K562 (cell line): ENCODE data around the gene CEND1. TPM values are rescaled to one million over a fixed set of nuclear protein-coding genes. Genes with fewer than 3 reads are reported as not detected.

Experiments
- ADNP ChIP-seq: fragments of 200-800 bp; sonication (Bioruptor generic); IDR thresholded peaks from 2 replicates; pipeline ENCODE4 v1.6.1; 2016; ENCODE audit warnings: missing genetic modification characterization, missing compliant biosample characterization
- DNMT1 ChIP-seq: fragments of 450-650 bp; IDR thresholded peaks from 2 replicates; pipeline ENCODE4 v1.6.1; 2016; ENCODE audit warnings: antibody characterized with exemption, mild to moderate bottlenecking
- ETS2 ChIP-seq: IDR thresholded peaks from 2 replicates; pipeline ENCODE4 v1.6.1; 2016; ENCODE audit warnings: borderline replicate concordance, missing genetic modification characterization, mild to moderate bottlenecking, moderate library complexity, missing compliant biosample characterization; ENCODE audit not compliant: poor library complexity, severe bottlenecking
- MAFF ChIP-seq: IDR thresholded peaks from 2 replicates; pipeline ENCODE4 v1.6.1; 2012; ENCODE audit warnings: low read length, improper control_type of control experiment
- MYBL2 ChIP-seq, 2 experiments: fragments of 450-650 bp in 1 of 2; sonication (generic) in 1 of 2; formaldehyde crosslinking in 1 of 2; IDR thresholded peaks; 2 replicates each; pipeline versions ENCODE4 v1.6.1 to v1.8.1; 2017 to 2022; ENCODE audit warnings: borderline replicate concordance in 1 of 2, inconsistent platforms in 1 of 2, low read depth in 1 of 2, mild to moderate bottlenecking in 1 of 2, missing genetic modification reagents in 1 of 2, moderate library complexity in 1 of 2
- NRF1 ChIP-seq, 2 experiments: fragments of 450-650 bp; IDR thresholded peaks in 1 of 2; conservative IDR thresholded peaks in 1 of 2; 2 replicates each; pipeline ENCODE4 v1.6.1; 2014; ENCODE audit warnings: mild to moderate bottlenecking in 2 of 2
- PHTF2 ChIP-seq: fragments of 250-450 bp; sonication (Bioruptor Pico); IDR thresholded peaks from 2 replicates; pipeline ENCODE4 v1.5.0; 2021; ENCODE audit warnings: mild to moderate bottlenecking
- RBM25 ChIP-seq: fragments of 200-400 bp; formaldehyde crosslinking; IDR thresholded peaks from 2 replicates; pipeline ENCODE4 v1.6.1; 2018; ENCODE audit warnings: low read length, low read depth, moderate library complexity; ENCODE audit not compliant: severe bottlenecking
- ZNF41 ChIP-seq: fragments of 250-450 bp; sonication (Bioruptor Pico); conservative IDR thresholded peaks from 2 replicates; pipeline ENCODE4 v1.4.0; 2020; ENCODE audit warnings: mild to moderate bottlenecking
- polyA plus RNA-seq, 8 experiments: library from polyadenylated mRNA; depleted of rRNA in 4 of 8; stranded (reverse) in 5 of 8; unstranded in 3 of 8; fragments of >200 nt; fragmentation: Nextera tagmentation in 2 of 8; fragmentation: Illumina TruSeq in 1 of 8; extraction: Ambion mirVana in 2 of 8; extraction: Trizol in 1 of 8; gene quantifications; 2 replicates each; pipeline versions ENCODE4 v1.2.1 to v1.2.3, GENCODE V29; 2011 to 2014; ENCODE audit warnings: inconsistent platforms in 1 of 8, missing spikeins in 1 of 8
- total RNA-seq, 7 experiments: library from RNA; depleted of rRNA in 6 of 7; stranded (reverse); fragments of >200 nt in 6 of 7; fragmentation: Illumina TruSeq in 2 of 7; extraction: Trizol in 2 of 7; gene quantifications; 2 replicates each; pipeline versions ENCODE4 v1.2.1 to v1.2.3, GENCODE V29; 2011 to 2021; ENCODE audit warnings: low replicate concordance in 1 of 7
- TF ChIP-seq, protein P1 (sequence below): sonication (generic); formaldehyde crosslinking; IDR thresholded peaks from 2 replicates; pipeline ENCODE4 v1.8.1; 2023; ENCODE audit warnings: mild to moderate bottlenecking, missing genetic modification reagents
- TF ChIP-seq, protein P2 (sequence below): fragments of 450-650 bp; IDR thresholded peaks from 2 replicates; pipeline ENCODE4 v1.6.1; 2016
- TF ChIP-seq, protein P3 (sequence below): IDR thresholded peaks from 3 replicates; pipeline ENCODE4 v1.6.1; 2011; ENCODE audit warnings: borderline replicate concordance, mild to moderate bottlenecking; ENCODE audit not compliant: insufficient read length, insufficient read depth
- TF ChIP-seq, protein P4 (sequence below): fragments of 450-650 bp; IDR thresholded peaks from 2 replicates; pipeline ENCODE4 v1.6.1; 2016; ENCODE audit warnings: low read depth

Gene CEND1
- total and polyA plus RNA-seq, 9 of the 15 experiments (the other 6 are each of a cell fraction or from before 2014, with no cell fraction given), result 0.13 to 0.18 (median 0.16) TPM; not detected in 6

DNA sequence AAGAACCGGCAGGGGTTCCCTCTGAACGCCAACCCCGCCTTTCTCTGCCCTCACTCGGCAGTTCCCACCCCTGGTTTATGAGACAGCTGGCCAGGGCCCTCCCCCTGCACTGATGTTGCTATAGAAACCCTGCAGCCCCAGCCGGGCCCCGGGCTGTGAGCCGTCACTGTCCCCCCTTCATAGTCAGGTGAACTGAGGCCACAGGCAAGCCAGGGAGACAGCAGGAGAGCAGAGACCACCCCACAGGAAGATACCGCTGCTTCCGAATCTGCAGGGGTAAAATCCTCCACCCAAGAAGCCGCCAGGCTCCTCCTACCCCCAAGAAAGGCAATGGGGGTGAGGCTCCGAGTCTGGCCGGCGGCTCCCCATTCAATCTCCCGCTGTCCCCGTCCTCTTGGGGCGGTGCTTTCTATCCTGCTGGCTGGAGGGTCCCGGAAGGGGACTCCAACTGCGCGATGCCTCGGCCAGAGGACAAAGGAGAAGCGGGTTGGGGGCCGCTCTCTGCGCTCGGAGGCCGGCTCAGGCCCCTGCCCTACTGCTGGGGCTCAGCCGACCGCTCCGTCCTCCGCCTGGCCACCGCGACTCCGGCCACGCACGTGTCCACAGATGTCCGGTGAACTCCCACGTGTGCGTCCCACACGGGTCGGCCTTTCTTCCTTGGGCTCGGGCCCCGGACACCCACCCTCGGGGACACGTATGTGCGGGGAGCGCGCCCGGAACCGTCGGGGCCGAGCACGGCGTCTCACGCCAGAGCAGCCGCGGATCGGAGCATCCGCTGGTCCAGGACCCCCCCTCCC lies 7.6 kb upstream of the CEND1 start (continued):
- TF ChIP-seq, protein P1, sequence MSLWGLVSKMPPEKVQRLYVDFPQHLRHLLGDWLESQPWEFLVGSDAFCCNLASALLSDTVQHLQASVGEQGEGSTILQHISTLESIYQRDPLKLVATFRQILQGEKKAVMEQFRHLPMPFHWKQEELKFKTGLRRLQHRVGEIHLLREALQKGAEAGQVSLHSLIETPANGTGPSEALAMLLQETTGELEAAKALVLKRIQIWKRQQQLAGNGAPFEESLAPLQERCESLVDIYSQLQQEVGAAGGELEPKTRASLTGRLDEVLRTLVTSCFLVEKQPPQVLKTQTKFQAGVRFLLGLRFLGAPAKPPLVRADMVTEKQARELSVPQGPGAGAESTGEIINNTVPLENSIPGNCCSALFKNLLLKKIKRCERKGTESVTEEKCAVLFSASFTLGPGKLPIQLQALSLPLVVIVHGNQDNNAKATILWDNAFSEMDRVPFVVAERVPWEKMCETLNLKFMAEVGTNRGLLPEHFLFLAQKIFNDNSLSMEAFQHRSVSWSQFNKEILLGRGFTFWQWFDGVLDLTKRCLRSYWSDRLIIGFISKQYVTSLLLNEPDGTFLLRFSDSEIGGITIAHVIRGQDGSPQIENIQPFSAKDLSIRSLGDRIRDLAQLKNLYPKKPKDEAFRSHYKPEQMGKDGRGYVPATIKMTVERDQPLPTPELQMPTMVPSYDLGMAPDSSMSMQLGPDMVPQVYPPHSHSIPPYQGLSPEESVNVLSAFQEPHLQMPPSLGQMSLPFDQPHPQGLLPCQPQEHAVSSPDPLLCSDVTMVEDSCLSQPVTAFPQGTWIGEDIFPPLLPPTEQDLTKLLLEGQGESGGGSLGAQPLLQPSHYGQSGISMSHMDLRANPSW (CRISPR knock-in tag), result 0 out of 2 replicates have a peak, but pooled peaks have one; percentile 47
- TF ChIP-seq, protein P2, sequence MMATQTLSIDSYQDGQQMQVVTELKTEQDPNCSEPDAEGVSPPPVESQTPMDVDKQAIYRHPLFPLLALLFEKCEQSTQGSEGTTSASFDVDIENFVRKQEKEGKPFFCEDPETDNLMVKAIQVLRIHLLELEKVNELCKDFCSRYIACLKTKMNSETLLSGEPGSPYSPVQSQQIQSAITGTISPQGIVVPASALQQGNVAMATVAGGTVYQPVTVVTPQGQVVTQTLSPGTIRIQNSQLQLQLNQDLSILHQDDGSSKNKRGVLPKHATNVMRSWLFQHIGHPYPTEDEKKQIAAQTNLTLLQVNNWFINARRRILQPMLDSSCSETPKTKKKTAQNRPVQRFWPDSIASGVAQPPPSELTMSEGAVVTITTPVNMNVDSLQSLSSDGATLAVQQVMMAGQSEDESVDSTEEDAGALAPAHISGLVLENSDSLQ, result peak; percentile 46
- no peak for TF ChIP-seq ADNP (tag)
- no peak for TF ChIP-seq RBM25
- TF ChIP-seq PHTF2, result no peak
- peak; percentile 6 to 35; a peak in 1 of 4 replicates for TF ChIP-seq NRF1 (conservative IDR thresholded peaks at IDR 0.05 in 1 of 2, IDR thresholded peaks at IDR 0.05 in 1 of 2)
- TF ChIP-seq MAFF, result no peak
- no peak for TF ChIP-seq ETS2 (tag)
- TF ChIP-seq, protein P3, sequence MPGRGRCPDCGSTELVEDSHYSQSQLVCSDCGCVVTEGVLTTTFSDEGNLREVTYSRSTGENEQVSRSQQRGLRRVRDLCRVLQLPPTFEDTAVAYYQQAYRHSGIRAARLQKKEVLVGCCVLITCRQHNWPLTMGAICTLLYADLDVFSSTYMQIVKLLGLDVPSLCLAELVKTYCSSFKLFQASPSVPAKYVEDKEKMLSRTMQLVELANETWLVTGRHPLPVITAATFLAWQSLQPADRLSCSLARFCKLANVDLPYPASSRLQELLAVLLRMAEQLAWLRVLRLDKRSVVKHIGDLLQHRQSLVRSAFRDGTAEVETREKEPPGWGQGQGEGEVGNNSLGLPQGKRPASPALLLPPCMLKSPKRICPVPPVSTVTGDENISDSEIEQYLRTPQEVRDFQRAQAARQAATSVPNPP, result no peak
- TF ChIP-seq ZNF41, result no peak
- no peak for TF ChIP-seq DNMT1
- TF ChIP-seq MYBL2 (IDR thresholded peaks at IDR 0.05; ENCODE audit: low read depth), result no peak
- no peak for TF ChIP-seq MYBL2 (CRISPR knock-in tag; IDR thresholded peaks at IDR 0.05; ENCODE audit: borderline replicate concordance)
- TF ChIP-seq, protein P4, sequence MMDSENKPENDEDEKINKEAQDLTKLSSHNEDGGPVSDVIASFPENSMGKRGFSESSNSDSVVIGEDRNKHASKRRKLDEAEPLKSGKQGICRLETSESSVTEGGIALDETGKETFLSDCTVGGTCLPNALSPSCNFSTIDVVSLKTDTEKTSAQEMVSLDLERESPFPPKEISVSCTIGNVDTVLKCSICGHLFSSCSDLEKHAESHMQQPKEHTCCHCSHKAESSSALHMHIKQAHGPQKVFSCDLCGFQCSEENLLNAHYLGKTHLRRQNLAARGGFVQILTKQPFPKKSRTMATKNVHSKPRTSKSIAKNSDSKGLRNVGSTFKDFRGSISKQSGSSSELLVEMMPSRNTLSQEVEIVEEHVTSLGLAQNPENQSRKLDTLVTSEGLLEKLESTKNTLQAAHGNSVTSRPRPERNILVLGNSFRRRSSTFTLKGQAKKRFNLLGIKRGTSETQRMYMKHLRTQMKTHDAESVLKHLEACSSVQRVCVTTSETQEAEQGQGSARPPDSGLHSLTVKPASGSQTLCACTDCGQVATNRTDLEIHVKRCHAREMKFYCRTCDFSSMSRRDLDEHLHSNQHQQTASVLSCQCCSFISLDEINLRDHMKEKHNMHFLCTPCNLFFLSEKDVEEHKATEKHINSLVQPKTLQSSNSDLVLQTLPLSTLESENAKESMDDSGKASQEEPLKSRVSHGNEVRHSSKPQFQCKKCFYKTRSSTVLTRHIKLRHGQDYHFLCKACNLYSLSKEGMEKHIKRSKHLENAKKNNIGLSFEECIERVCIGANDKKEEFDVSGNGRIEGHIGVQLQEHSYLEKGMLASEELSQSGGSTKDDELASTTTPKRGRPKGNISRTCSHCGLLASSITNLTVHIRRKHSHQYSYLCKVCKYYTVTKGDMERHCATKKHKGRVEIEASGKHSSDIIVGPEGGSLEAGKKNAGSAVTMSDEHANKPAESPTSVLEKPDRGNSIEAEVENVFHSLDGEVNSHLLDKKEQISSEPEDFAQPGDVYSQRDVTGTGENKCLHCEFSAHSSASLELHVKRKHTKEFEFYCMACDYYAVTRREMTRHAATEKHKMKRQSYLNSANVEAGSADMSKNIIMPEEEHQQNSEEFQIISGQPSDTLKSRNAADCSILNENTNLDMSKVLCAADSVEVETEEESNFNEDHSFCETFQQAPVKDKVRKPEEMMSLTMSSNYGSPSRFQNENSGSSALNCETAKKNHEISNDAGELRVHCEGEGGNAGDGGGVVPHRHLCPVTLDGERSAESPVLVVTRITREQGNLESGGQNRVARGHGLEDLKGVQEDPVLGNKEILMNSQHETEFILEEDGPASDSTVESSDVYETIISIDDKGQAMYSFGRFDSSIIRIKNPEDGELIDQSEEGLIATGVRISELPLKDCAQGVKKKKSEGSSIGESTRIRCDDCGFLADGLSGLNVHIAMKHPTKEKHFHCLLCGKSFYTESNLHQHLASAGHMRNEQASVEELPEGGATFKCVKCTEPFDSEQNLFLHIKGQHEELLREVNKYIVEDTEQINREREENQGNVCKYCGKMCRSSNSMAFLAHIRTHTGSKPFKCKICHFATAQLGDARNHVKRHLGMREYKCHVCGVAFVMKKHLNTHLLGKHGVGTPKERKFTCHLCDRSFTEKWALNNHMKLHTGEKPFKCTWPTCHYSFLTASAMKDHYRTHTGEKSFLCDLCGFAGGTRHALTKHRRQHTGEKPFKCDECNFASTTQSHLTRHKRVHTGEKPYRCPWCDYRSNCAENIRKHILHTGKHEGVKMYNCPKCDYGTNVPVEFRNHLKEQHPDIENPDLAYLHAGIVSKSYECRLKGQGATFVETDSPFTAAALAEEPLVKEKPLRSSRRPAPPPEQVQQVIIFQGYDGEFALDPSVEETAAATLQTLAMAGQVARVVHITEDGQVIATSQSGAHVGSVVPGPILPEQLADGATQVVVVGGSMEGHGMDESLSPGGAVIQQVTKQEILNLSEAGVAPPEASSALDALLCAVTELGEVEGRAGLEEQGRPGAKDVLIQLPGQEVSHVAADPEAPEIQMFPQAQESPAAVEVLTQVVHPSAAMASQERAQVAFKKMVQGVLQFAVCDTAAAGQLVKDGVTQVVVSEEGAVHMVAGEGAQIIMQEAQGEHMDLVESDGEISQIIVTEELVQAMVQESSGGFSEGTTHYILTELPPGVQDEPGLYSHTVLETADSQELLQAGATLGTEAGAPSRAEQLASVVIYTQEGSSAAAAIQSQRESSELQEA, result no peak
